ENCODE results near the gene RND1. TPM values are rescaled to one million over a fixed set of nuclear protein-coding genes. Genes with fewer than 3 reads are reported as not detected.

Gene RND1
- total RNA-seq, result 26.1 TPM

GRCh38 chr12:48865281-48866051 is at the start of gene RND1:
Gene RND1 (minus strand): TSS chr12:48865870. CDS start chr12:48865767, 103 bp downstream.

DNA sequence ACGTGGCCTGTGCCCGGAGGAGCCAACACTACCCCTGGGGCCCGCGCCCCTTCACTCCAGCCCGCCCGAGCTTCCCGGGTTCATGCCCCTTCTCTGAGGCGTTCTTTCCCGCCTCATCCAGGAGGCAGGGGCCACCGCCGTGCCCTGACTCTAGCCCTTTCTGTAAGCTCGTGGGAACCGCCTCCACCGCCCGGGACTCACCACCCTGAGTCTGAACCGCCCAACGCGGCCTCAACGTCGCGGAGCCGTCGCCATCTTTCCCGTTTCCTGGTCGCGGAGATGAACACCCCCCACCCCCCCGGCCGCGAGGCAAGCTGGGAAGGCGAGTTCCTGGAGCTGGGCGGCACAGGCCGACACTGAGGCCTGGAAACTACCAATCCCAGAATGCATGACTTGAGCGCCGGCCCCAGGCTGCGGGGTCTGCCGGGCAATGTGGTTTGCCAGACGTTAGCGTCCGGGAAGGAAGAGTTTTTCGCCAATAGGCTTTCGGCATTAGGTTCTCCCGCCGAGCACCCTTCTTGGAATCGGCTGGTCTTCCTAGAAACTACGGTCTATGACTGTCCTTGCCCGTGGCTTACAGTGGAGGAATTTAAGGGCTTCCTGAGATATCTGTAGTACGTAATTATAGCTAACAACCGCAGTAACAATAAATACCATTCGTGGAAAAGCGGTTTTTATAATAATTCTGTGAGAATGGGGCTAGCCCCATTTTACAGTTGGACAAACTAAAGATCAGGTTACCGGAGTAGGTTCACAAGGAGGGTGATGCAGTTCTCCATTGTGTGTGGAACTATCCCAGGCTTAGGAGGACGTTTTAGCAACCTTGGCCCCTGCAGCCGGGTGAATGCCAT is 13.6 kb downstream of the RND1 start, which contains the start of gene DDX23:
Gene DDX23 (minus strand): TSS at position 281 of the 851 bp plus-strand sequence. CDS start 6,381 bp downstream, outside the sequence.

DNA sequence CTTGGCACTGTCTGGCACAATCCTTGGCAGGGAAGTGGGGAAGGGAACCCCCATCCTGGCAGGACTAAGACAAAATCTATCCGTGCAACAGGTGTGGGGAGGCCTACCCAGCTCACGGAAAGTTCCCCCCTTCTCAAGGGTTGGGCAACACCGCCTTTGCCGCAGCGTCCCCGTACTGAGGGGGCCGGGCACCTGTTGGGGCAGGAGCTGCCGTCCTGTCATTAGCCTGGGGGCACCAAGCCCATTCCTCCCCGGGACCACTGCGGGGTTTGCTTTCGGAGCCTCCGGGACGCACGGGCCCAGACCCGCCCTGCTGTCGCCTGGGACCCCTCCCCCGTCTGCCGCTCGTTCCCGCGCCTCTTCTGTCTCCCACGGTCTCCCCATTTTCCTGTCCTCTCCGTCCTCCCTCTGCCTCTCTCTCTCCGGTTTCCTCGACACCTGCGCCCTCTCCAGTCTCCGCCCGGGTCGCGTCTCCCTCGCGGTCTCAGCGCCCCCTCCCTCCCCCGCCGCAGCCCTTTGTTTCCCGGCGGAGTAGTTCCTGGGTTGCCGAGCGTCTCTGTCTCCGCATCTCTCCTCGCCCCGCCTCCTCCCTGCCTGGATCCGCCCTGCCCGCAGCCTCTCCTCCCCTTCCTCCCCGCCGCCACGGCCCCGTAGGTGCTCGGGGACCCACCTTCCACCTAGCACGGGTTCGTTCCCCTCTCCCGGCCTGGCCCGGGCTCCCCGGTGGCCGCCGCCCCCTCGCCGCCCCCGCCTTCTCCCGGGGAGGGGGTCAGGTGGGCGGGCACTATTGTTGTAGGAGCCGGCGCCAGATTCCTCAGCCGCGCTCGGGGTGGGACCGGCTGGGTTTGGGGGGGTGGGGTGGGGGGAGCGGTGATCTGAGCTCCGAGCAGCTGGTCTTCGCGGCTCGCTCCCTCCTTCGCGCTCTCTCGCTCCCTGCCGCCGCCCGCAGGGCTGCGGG is 47.5 kb downstream of the RND1 start, which contains the start of gene CACNB3:
Gene CACNB3 (plus strand): TSS at position 624 of the 958 bp plus-strand sequence. CDS start 434 bp downstream, outside the sequence.

Small RNA genes lying within 50 kb of the gene (small RNA-seq; reads per million reads assigned to genes)
- gene AC073610.1 (not detected), gene RF00019 (not detected), gene RNU6-600P (not detected)

Other genes with a start within 250 kb of the RND1 start
- gene KANSL2, start 183.6 kb downstream of the RND1 start, total RNA-seq, result 68.5 TPM
- 39.2 TPM for gene CCNT1, start 149.2 kb downstream of the RND1 start, total RNA-seq
- gene ADCY6, start 76.8 kb downstream of the RND1 start, total RNA-seq, result 35.5 TPM
- gene CACNB3, start 47.4 kb downstream of the RND1 start, total RNA-seq, result 45.2 TPM
- 56.5 TPM for gene DDX23, start 13.7 kb downstream of the RND1 start, total RNA-seq
- 7.6 TPM for gene FKBP11, start 59.6 kb upstream of the RND1 start, total RNA-seq
- 129 TPM for gene ARF3, start 91.6 kb upstream of the RND1 start, total RNA-seq
- 9.7 TPM for gene WNT10B, start 105.9 kb upstream of the RND1 start, total RNA-seq
- gene WNT1, start 112.5 kb upstream of the RND1 start, total RNA-seq, result not detected
- gene DDN, start 133.5 kb upstream of the RND1 start, total RNA-seq, result 15.0 TPM
- 37.8 TPM for gene PRKAG1, start 152.9 kb upstream of the RND1 start, total RNA-seq
- 29.8 TPM for gene KMT2D, start 194.9 kb upstream of the RND1 start, total RNA-seq
- 1.6 TPM for gene RHEBL1, start 204.1 kb upstream of the RND1 start, total RNA-seq
- 0.46 TPM for gene DHH, start 228.9 kb upstream of the RND1 start, total RNA-seq
- 77.3 TPM for gene LMBR1L, start 245.0 kb upstream of the RND1 start, total RNA-seq